GM12875 (cell line): ENCODE data around the gene CNTN6.

Experiments
- H3K4me3 ChIP-seq: one replicate; pipeline ENCODE4 v1.5.1; 2011; ENCODE audit warnings: low read depth, low read length, control low read depth
- TF ChIP-seq, protein P1 (sequence below): IDR thresholded peaks from 2 replicates; pipeline ENCODE4 v1.5.1; 2011; ENCODE audit warnings: low read depth, mild to moderate bottlenecking, control low read depth, inconsistent platforms, low read length, moderate library complexity, borderline replicate concordance; ENCODE audit not compliant: insufficient read depth

CNTN6 gene

DNA sequence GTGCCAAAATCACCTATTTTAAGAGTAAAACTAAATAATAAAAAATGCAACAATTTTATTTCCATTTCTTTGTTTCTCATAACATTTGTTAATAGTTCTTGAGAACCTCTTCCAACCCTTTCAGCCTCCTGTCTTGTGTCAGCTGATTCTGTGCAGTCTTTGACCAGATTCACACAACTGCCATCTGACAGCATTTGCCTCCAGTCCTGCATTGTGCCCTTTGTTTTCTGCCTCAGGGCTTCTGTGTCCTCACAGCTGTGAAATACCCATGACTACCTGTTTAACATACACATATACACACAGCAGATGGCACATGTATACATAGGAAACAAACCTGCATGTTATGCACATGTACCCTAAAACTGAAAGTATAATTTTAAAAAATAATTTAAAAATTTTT lies 13.2 kb upstream of the CNTN6 start:
- TF ChIP-seq, protein P1, sequence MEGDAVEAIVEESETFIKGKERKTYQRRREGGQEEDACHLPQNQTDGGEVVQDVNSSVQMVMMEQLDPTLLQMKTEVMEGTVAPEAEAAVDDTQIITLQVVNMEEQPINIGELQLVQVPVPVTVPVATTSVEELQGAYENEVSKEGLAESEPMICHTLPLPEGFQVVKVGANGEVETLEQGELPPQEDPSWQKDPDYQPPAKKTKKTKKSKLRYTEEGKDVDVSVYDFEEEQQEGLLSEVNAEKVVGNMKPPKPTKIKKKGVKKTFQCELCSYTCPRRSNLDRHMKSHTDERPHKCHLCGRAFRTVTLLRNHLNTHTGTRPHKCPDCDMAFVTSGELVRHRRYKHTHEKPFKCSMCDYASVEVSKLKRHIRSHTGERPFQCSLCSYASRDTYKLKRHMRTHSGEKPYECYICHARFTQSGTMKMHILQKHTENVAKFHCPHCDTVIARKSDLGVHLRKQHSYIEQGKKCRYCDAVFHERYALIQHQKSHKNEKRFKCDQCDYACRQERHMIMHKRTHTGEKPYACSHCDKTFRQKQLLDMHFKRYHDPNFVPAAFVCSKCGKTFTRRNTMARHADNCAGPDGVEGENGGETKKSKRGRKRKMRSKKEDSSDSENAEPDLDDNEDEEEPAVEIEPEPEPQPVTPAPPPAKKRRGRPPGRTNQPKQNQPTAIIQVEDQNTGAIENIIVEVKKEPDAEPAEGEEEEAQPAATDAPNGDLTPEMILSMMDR, result no peak
- H3K4me3 ChIP-seq, result no peak overlapping the region

GRCh38 chr3:1082108-1082507 lies 10.7 kb upstream of the CNTN6 start:
- TF ChIP-seq, protein P1, result peak; percentile 55; the same call in 1 of the 2 replicates
- H3K4me3 ChIP-seq, result no peak overlapping the region

DNA sequence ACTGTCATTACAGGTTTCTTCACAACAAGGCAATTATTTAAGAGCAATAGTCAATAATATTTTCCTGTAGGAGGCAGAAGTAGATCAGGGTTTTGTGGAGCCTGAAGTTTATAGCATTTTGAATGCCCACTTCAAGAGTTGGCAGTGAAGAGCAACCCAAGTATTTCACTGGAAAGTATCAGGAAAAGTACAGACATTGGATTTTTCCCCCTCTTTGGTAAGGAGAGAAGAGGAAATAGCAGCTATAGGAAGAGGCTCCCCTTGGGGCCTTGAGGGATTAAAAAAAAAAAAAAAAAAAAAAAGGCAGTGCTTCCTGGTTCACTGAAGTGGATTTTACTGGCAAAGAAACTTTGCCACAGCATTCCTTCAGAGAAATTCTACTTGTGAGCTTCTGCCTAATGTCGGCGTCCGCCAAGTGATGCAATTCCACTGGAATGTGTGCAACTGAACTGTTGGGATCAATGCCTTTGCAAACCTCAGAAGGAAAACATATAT lies 5.7 kb upstream of the CNTN6 start:
- H3K4me3 ChIP-seq, result no peak overlapping the region
- TF ChIP-seq, protein P1, result no peak

DNA sequence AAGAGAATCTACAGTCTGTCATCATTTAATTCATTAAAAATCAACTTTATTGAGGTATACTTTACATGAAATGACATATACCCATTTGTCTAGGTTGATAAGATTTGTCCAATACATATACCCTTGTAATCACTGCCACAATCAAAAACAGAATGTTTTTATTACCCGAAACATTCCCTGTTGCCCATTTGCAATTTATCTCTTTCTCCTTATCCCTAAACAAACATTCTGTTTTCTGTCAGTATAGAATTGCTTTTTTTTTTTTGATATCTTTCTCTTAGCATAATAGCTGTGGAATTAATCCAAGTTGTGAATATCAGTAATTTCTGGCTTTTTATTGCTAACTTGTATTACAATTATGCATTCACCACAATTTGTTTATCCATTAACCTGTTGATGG lies 4.3 kb upstream of the CNTN6 start:
- no peak overlapping the region for H3K4me3 ChIP-seq
- TF ChIP-seq, protein P1, result no peak

DNA sequence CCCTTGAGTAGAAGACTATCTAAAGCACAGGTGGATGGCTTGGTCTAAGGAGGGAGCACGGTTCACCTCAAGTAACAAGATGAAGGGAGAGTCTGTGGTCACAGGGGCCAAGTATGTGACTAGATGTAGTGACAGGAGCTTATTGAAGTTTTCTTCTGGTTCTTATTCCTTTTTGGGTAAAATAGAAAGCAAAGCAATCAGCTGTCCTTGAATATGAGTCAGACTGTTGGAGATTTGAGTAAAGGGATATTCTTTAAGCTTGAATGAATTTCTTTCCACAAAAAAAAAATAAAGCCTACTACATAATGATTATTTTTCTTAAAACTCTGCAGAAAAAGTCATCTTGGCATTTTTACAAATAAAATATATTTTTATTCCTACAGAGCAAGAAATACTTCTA lies 1.5 kb upstream of the CNTN6 start:
- no peak overlapping the region for H3K4me3 ChIP-seq
- TF ChIP-seq, protein P1, result no peak

- TF ChIP-seq, protein P1, result no peak
- H3K4me3 ChIP-seq, result no peak overlapping the region
Observed at GRCh38 chr3:1092061-1092460, 763 bp upstream of the CNTN6 start.

DNA sequence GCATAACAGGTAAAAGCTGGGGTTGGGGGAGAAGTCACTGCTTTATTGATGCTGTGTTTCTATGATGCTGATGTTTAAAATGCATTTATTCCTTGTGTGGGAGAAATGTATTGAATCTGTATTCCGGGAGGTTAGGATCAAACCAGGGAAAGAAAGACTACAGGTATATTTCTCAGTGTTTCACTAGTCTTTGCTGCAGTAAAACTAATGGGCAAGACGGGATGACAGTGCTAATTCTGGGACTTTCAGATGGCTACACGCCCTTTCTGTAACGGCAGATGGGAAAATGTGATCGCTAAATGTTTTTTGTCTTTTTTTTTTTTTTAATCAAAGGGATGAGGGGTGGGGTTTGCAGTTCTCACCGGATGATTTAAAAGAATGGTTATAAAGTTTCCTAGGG lies 393 bp downstream of the CNTN6 start:
- TF ChIP-seq, protein P1, result no peak
- H3K4me3 ChIP-seq, result no peak overlapping the region
